ENCODE measurements around the gene DRC7.

DRC7 gene

GRCh38 chr16:57781349-57781740, 86.7 kb downstream of the DRC7 start:
- TF ChIP-seq CTCF (IDR thresholded peaks at IDR 0.05) (no peak), ZFX (IDR thresholded peaks at IDR 0.05; ENCODE audit: borderline replicate concordance) (no peak)
- no peak overlapping the region for H3K27ac ChIP-seq

Data from 22Rv1 (cell line).